HUES48 (cell line): ENCODE measurements around the gene CLCN3.

Experiments
- H3K27ac ChIP-seq: one replicate; pipeline ENCODE4 v1.7.0; 2013; ENCODE audit warnings: low read depth, low read length, inconsistent platforms
- H3K27me3 ChIP-seq: 2 replicates; pipeline ENCODE4 v1.6.1; 2013; ENCODE audit warnings: mild to moderate bottlenecking, low read length; ENCODE audit not compliant: control insufficient read depth, insufficient read depth
- H3K36me3 ChIP-seq: 2 replicates; pipeline ENCODE4 v1.6.1; 2013; ENCODE audit warnings: low read length; ENCODE audit not compliant: control insufficient read depth, insufficient read depth
- H3K4me1 ChIP-seq: 2 replicates; pipeline ENCODE4 v1.6.1; 2013; ENCODE audit warnings: mild to moderate bottlenecking, low read length; ENCODE audit not compliant: control insufficient read depth, insufficient read depth
- H3K4me3 ChIP-seq: 2 replicates; pipeline ENCODE4 v1.5.1; 2013; ENCODE audit warnings: mild to moderate bottlenecking, low read depth, low read length
- H3K9ac ChIP-seq: 2 replicates; pipeline ENCODE4 v1.6.1; 2013; ENCODE audit warnings: mild to moderate bottlenecking, low read depth, low read length, moderate library complexity
- H3K9me3 ChIP-seq: 2 replicates; pipeline ENCODE4 v1.6.1; 2013; ENCODE audit warnings: low read length; ENCODE audit not compliant: control insufficient read depth, insufficient read depth

Gene CLCN3

DNA sequence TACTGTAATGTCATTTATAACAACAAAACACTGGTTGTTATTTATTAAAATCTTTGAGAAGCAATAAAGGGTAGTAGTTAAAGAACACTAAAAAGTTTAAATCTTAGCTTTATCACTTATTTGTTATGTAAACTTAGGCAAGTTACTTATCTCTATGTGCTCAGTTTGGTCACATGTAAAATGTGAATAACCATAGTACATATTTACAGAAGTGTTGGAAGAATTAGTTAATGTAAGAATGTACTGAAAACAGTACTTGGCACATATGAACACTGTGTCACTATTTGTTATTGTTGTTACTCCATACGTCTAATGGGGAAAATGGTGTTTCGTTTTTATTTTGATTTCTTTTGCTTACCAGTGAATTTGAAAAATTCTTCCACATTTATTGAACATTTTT lies 17.1 kb upstream of the CLCN3 start:
- H3K27me3 ChIP-seq, result no peaks in the 10 kb centered on the region
- no peak overlapping the region for H3K9ac ChIP-seq
- no peak overlapping the region for H3K4me3 ChIP-seq
- no peak overlapping the region for H3K27ac ChIP-seq
- no peaks in the 10 kb centered on the region for H3K9me3 ChIP-seq
- H3K4me1 ChIP-seq, result no peaks in the 10 kb centered on the region
- H3K36me3 ChIP-seq, result peaks cover 22% of the 10 kb centered on the region; the same call in 1 of the 2 replicates

- Histone ChIP-seq H3K4me1 (no peaks in the 10 kb centered on the region), H3K27ac (no peak overlapping the region), H3K9me3 (no peaks in the 10 kb centered on the region), H3K36me3 (peaks cover 16% of the 10 kb centered on the region; the same call in 1 of the 2 replicates), H3K9ac (no peak overlapping the region), H3K27me3 (no peaks in the 10 kb centered on the region), H3K4me3 (no peak overlapping the region)
Observed at GRCh38 chr4:169604131-169604900, 16.1 kb upstream of the CLCN3 start.

DNA sequence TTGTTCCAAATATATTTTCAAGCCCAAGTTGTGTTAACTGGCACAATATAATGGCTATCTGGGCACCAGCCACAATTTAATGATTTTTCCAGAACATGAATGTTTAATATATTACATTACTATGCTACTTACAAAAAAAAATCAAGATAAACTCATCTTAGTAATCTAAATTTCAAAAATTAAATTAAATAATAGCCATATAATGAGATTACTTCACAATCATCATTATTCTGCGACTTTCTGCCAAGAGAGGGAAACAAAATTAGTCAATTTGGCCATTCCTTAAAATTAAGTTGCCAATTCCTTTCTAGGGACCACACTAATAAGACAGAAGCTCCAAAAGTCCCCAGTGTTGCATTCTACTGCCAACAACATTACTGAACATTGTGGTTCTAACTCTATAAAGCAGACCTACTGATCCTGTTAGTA lies 15.5 kb upstream of the CLCN3 start:
- Histone ChIP-seq H3K9me3 (no peaks in the 10 kb centered on the region), H3K9ac (no peak overlapping the region), H3K36me3 (peaks cover 16% of the 10 kb centered on the region; the same call in 1 of the 2 replicates)

GRCh38 chr4:169611157-169611556 lies 9.2 kb upstream of the CLCN3 start:
- H3K9me3 ChIP-seq, result no peaks in the 10 kb centered on the region
- no peak overlapping the region for H3K27ac ChIP-seq
- no peaks in the 10 kb centered on the region for H3K27me3 ChIP-seq
- no peak overlapping the region for H3K9ac ChIP-seq
- peak overlapping the region; percentile 94 for H3K4me3 ChIP-seq
- H3K36me3 ChIP-seq, result no peaks in the 10 kb centered on the region
- H3K4me1 ChIP-seq, result peaks cover 13% of the 10 kb centered on the region; the same call in 1 of the 2 replicates

More for the DNA sequence above, 15.5 kb upstream of the CLCN3 start:
- Histone ChIP-seq H3K27me3 (no peaks in the 10 kb centered on the region), H3K27ac (no peak overlapping the region), H3K4me1 (no peaks in the 10 kb centered on the region), H3K4me3 (no peak overlapping the region)

DNA sequence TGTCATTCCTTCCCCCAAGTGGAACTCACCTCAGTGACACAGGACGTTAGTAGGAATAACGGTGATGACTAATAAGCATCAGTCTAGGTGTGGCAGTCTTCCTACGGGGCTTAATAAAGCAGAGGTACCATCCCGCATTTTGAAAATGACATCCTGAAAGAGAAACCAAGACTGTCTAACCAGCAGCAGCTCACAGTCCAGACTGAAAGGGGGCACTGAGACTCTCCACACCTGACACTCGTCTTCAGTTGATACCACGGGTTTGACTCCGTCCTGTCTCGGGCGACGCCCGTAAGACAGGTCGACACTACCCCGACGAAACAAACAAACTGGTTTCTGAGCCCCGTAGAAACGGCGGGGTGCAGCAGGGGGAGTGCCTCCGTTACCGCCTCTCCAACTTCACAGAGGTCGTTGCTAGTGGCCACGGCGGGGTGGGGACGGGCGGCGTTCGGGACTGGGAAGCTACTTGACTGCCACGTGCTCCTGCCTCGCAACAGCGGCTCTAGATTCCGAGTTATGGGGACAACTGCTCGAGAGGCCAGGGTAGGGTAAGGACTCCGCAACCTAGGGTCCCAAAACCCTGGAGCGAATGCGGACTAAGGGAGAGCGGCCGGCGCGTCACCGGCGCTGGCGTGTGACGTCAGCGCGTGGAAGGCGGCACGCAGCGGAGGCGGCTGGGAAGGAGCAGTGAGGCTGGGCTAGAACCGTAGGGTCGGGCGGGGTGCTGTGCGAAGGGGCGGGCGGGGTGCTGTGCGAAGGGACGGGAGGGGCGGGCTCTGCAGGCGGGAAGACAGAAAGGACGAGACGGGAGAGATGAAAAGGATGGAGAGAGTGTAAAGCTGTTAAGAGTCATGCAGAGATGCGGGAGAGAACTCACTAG lies 8.1 kb upstream of the CLCN3 start, which contains the start of gene NEK1:
Gene NEK1 (minus strand): TSS at position 593 of the 880 bp plus-strand sequence. CDS start 9,953 bp downstream, outside the sequence.
- Histone ChIP-seq H3K9ac (peak within 1 kb of the TSS; percentile 88), H3K9me3 (no peaks in the 10 kb centered on the region), H3K36me3 (no peaks in the 10 kb centered on the region), H3K27ac (peak within 1 kb of the TSS; percentile 96), H3K4me1 (peaks cover 13% of the 10 kb centered on the region; the same call in 1 of the 2 replicates), H3K27me3 (no peaks in the 10 kb centered on the region), H3K4me3 (peak within 1 kb of the TSS; percentile 94)

- no peaks in the 10 kb centered on the region for H3K36me3 ChIP-seq
- H3K4me1 ChIP-seq, result peaks cover 13% of the 10 kb centered on the region; the same call in 1 of the 2 replicates
- peak overlapping the region; percentile 94 for H3K4me3 ChIP-seq
- peak overlapping the region; percentile 49; the same call in 1 of the 2 replicates for H3K9ac ChIP-seq
- no peaks in the 10 kb centered on the region for H3K27me3 ChIP-seq
- H3K9me3 ChIP-seq, result no peaks in the 10 kb centered on the region
- peak overlapping the region; percentile 96 for H3K27ac ChIP-seq
Observed at GRCh38 chr4:169612871-169613859, 7.2 kb upstream of the CLCN3 start.

DNA sequence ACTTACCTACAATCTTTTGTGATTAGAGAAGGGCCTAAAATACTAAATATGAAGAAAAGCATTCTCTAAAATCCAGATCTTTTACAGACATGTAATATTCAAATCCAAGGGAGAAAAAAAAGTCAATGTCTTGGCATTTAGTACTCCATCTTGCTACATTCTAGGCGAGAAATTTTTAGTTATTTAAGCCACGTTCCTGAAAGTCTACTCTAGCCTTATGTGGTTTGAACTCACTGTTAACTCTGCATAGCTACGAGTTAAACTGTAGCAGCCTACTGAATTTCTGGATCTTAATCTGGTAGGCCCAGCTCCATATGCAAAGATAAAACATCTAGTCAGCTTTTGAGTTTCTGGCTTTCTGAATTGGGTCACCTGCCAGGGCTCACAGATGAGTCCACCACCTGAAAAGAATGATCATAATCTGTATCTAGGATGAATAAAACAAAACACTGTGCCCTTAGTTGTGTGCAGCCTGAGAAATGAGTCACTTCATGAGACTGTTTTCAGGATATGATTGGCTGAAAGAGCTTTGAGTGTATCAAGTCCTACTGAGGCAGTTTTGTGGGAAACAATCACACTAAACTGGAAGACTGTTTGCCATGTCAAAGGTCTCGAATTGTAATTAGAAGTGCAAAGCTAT lies 4.8 kb upstream of the CLCN3 start:
- Histone ChIP-seq H3K27ac (no peak overlapping the region), H3K9me3 (no peaks in the 10 kb centered on the region), H3K9ac (no peak overlapping the region), H3K36me3 (no peaks in the 10 kb centered on the region), H3K4me1 (peaks cover 13% of the 10 kb centered on the region; the same call in 1 of the 2 replicates), H3K4me3 (no peak overlapping the region), H3K27me3 (no peaks in the 10 kb centered on the region)

GRCh38 chr4:169616846-169617245 lies 3.5 kb upstream of the CLCN3 start:
- no peaks in the 10 kb centered on the region for H3K36me3 ChIP-seq
- no peaks in the 10 kb centered on the region for H3K9me3 ChIP-seq
- H3K27ac ChIP-seq, result no peak overlapping the region
- no peak overlapping the region for H3K9ac ChIP-seq
- no peaks in the 10 kb centered on the region for H3K27me3 ChIP-seq
- H3K4me3 ChIP-seq, result no peak overlapping the region
- peaks cover 9% of the 10 kb centered on the region; the same call in 1 of the 2 replicates for H3K4me1 ChIP-seq

DNA sequence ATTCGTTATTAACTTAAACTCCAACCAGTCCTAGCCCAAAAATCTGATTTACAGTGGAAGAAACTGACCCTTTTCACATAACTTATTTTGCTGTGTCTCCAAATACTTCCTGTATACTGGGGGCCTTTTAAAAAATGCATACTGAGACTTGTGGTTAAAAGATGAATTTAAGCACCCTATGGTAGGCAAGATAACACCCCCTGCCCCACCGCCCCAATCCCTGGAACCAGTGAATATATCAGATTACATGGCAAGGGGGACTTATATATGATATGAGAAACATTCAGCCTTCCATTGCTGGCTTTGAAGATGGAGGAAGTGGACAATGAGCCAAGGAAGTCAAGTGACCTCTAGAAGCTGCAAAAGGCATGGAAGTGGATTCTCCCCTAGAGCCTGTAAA lies 3.1 kb upstream of the CLCN3 start:
- H3K9me3 ChIP-seq, result no peaks in the 10 kb centered on the region
- H3K4me1 ChIP-seq, result peaks cover 14% of the 10 kb centered on the region; the same call in 1 of the 2 replicates
- H3K27me3 ChIP-seq, result no peaks in the 10 kb centered on the region
- no peak overlapping the region for H3K9ac ChIP-seq
- no peak overlapping the region for H3K4me3 ChIP-seq
- no peak overlapping the region for H3K27ac ChIP-seq
- no peaks in the 10 kb centered on the region for H3K36me3 ChIP-seq

DNA sequence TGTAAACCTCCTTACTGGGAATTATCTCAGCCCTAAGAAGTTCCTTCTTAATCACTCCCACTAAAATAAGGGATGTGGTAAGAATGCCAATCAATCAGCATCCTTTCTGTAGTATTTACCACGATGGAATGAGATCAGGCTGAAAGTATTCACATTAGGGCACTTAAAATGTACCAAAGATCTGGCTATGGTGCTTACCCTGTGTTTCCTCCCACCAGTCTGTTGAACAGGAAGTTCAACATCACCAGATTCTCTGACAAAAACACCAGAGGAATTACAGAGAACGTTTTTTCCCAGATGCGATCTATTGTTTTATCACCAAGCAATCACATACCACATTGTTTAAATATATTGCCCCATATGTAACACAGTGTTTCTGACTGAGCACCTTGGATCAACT lies 2.1 kb upstream of the CLCN3 start:
- Histone ChIP-seq H3K27me3 (no peaks in the 10 kb centered on the region), H3K9me3 (no peaks in the 10 kb centered on the region), H3K27ac (no peak overlapping the region), H3K4me3 (no peak overlapping the region), H3K36me3 (no peaks in the 10 kb centered on the region), H3K9ac (no peak overlapping the region), H3K4me1 (peaks cover 17% of the 10 kb centered on the region; the same call in 1 of the 2 replicates)
